NCI-H82 treated with DMSO at 0.1 percent for 48 hours (cell line): Measurements from ENCODE around the gene PSEN1.

ENCODE experiments used
- DNase-seq: peaks from one replicate; lab custom pipeline; 2025; ENCODE audit not compliant: unreplicated experiment; lab: John Stamatoyannopoulos, UW

Gene PSEN1

DNA sequence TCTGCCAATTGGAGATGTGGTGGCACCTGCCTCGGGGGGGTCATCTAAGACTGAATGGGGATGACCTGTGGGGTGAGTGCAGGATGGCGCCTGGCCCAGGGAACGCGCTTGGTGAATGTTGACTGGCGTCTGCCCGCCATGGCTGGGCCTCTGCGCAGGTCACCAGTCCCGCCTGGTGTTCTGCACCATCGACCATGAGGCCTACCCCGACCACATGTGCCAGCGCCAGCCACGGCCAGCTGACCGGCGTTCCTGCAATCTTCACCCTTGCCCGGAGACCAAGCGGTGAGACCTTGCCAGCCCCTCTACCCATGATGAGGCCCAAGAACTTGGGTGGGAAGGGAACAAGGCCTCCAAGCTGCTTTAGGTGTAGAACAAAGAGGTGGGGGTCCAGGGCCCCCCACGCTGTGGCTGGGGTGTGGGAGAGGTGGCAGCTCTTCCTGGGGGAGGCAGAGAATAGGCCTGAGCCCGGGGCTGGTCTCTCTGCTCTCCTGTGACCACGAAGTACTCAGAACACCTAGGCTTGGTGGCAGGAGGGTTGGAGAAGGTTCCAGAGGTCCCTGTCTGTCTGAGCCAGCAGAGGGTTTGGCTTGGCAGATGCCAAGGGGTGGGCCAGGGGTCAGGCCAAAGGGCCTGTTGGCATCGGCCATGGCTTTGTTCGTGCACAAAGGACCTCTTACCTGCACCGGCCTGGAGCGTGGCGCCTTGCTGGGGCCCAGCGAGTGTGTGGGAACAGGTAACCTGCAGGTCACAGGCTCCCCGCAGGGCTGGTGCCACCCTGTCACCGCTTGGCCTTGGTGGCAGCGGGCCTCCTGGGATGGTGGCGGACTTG is 116.4 kb downstream of the PSEN1 start:
- DNase-seq: no peak

- DNase-seq: no peak
These were observed 117.0 kb downstream of the PSEN1 start for GRCh38 chr14:73253323-73253610.

GRCh38 chr14:73253721-73254120 is 117.4 kb downstream of the PSEN1 start:
- DNase-seq: no peak

DNA sequence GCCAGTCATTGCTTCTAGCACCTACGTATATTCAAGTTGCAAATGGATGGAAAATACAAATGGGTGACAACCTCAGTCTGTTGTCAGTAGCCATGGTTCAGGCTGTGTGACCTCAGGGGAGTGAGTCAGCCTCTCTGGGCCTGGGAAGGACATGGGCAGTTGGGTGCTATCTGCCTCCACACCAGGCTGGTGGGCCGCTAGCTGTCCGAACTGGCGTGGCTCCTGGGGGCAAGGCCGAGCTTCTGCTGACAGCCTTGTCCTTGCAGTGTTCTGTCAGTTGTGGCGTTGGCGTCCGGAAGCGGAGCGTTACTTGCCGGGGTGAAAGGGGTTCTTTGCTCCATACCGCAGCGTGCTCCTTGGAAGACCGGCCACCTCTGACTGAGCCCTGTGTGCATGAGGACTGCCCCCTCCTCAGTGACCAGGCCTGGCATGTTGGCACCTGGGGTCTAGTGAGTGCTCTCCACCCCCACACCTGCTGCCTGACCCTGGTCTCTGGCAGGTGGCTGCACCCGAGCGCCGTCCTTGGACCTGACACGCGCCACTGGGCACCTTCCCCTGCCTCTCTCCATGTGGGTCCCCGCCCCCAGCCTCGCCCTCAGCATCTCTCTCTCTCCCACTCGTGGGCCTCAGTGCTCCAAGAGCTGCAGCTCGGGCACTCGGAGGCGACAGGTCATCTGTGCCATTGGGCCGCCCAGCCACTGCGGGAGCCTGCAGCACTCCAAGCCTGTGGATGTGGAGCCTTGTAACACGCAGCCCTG is 118.1 kb downstream of the PSEN1 start:
- DNase-seq: no peak

DNA sequence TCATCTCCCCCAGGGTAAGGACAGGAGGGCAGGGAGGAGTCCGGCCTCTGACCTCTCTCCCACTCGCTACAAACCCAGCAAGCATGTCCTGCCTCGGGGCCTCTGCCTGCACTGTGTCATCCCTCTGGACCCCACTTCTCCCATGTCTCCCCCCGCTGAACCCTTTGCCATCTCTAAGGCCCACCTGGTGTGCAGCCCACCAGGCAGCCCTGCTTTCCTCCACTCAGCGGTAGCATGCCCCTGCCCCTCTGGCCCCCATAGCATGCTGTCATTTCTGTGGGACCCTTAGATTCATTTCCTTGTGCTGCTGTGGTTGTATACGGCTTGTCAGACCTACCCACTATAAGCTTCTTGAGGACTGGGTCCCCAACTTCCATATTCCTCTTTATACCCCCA is 118.7 kb downstream of the PSEN1 start:
- no peak for DNase-seq

DNA sequence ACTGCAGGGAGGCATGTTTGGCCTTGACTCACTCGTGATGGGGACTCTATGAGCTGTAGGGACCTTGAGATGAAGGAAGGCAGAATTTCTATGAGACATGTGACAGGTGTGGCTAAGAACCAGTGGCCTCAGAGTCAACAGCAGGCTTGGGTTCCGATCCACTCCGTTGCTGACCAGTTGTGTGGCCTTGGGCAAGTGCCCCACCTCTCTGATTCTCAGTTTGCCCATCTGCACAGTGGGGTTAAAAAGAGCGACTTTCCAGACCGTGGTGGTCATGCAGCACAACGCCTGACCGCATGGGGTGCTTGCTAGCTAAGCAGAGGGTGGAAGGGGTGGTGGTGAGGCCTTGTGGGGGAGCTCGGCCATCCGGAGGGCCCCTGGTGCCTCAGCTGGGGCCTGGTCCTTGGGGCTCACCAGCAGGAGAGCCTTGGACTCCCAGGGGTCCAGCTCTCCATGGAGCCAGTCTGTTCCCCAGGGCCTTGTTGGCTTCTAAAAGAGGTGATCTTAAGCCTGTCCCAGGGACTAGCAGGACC is 119.5 kb downstream of the PSEN1 start:
- DNase-seq: no peak

- DNase-seq: no peak
These were observed 121.8 kb downstream of the PSEN1 start for GRCh38 chr14:73258076-73258475.

DNA sequence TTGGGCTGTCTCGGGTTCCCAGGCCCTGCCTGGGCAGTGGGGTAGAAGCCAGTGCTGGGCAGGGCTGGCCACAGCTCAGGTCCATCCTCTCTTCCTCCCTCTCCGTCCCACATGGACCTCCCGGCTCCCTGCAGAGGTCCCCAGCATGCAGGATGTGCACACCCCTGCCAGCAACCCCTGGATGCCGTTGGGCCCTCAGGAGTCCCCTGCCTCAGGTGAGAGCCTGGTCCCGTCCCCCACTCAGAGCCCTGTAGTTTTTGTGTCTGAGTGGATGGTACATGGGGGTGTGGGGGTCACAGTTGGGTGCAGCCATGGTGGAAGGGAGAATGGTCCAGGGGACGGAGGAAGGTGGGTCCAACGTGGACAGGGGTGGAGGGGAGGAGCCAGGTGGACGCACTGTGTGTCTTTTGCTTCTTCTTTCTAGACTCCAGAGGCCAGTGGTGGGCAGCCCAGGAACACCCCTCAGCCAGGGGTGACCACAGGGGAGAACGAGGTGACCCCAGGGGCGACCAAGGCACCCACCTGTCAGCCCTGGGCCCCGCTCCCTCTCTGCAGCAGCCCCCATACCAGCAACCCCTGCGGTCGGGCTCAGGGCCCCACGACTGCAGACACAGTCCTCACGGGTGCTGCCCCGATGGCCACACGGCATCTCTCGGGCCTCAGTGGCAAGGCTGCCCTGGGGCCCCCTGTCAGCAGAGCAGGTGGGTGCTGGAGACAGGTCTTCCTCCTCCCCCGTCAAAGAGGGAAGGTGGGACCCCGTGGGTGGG is 122.7 kb downstream of the PSEN1 start:
- DNase-seq: no peak

- DNase-seq: no peak
These were observed 123.5 kb downstream of the PSEN1 start for GRCh38 chr14:73259837-73260236.

GRCh38 chr14:73260574-73260973 is 124.3 kb downstream of the PSEN1 start:
- no peak for DNase-seq

DNA sequence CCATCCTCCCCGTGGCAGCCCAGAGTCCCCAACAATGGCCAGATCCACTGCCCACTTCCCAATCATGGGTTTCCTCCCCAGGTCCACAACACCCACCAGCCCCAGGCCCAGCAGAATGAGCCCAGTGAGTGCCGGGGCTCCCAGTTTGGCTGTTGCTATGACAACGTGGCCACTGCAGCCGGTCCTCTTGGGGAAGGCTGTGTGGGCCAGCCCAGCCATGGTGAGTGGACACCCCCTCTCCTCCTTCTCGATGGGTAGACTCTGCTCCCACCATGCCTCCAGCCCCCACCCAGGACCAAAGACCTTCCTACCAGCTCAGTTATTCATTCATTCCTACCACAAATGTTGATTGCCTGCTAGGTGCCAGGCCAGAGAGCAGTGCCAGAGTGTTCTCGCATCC is 124.8 kb downstream of the PSEN1 start:
- no peak for DNase-seq

- no peak for DNase-seq
These were observed 125.5 kb downstream of the PSEN1 start for GRCh38 chr14:73261520-73262426.

DNA sequence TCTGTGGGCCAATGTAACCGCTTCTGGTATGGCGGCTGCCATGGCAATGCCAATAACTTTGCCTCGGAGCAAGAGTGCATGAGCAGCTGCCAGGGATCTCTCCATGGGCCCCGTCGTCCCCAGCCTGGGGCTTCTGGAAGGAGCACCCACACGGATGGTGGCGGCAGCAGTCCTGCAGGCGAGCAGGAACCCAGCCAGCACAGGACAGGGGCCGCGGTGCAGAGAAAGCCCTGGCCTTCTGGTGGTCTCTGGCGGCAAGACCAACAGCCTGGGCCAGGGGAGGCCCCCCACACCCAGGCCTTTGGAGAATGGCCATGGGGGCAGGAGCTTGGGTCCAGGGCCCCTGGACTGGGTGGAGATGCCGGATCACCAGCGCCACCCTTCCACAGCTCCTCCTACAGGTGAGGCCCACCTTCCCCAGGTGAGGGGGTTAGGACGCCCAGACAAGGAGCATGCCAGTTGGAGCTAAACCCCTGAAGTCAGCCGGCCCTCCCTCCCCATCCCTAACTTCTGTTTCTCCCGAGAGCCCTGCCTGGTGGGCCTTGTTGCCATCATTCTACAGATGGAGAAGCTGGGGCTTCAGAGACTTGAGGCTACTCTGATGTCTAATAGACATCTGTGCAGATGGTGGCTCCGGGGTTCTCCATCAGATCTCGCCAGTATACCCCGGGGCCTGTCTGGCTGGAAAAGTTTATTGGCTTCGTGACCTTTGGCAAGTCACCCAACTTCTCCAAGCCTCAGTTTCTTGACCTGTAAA is 126.3 kb downstream of the PSEN1 start:
- no peak for DNase-seq

DNA sequence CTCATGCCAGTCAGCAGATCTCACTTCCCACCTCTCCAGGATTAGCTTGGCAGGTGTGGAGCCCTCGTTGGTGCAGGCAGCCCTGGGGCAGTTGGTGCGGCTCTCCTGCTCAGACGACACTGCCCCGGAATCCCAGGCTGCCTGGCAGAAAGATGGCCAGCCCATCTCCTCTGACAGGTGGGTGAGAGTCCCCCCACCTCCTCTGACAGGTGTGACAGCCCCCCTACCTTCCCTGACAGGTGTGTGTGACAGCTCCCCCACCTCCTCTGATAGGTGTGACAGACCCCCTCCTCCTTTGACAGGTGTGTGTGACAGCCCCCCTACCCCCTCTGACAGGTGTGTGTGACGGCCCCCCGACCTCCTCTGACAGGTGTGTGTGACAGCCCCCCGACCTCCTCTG is 127.3 kb downstream of the PSEN1 start:
- no peak for DNase-seq

GRCh38 chr14:73264080-73264884 is 128.0 kb downstream of the PSEN1 start:
- no peak for DNase-seq

- no peak for DNase-seq
These were observed 128.8 kb downstream of the PSEN1 start for GRCh38 chr14:73264885-73265720.

DNA sequence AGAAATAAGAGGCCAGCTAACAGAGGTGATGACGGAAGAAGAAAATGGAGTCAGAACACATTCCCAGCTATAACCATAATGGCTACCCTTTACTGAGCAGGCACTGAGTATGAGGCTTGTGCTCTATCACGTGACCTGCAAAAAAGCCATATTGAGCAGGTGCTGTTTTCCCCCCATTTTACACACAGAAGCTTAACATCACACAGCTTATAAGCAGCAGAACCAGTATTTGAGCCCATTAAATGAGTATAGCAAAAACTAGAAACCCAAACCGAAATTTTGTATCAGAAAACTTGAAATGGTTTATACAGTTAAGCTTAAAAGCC is 129.4 kb downstream of the PSEN1 start:
- DNase-seq: no peak

DNA sequence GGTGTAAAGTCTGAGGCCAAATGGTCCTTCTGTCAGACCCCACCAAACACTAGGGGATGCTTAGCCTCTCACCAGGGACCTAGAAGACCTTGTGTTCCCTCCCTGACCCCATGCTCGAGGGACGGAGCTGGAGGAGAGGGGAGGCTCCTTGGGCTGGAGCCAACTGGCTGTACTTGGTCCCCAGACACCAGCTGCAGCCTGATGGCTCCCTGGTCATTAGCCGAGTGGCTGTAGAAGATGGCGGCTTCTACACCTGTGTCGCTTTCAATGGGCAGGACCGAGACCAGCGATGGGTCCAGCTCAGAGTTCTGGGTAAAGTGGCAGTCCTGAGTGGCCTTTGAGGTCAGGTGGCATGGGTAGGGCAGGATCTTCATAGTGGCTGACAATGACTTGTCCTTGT is 130.0 kb downstream of the PSEN1 start:
- DNase-seq: no peak
